LoVo (cell line): ENCODE results near the gene TMPRSS4.

Experiments
- DNase-seq: peaks from one replicate; pipeline ENCODE4 v3.0.0-alpha.2; 2016; ENCODE audit warnings: low spot score

Gene TMPRSS4

DNA sequence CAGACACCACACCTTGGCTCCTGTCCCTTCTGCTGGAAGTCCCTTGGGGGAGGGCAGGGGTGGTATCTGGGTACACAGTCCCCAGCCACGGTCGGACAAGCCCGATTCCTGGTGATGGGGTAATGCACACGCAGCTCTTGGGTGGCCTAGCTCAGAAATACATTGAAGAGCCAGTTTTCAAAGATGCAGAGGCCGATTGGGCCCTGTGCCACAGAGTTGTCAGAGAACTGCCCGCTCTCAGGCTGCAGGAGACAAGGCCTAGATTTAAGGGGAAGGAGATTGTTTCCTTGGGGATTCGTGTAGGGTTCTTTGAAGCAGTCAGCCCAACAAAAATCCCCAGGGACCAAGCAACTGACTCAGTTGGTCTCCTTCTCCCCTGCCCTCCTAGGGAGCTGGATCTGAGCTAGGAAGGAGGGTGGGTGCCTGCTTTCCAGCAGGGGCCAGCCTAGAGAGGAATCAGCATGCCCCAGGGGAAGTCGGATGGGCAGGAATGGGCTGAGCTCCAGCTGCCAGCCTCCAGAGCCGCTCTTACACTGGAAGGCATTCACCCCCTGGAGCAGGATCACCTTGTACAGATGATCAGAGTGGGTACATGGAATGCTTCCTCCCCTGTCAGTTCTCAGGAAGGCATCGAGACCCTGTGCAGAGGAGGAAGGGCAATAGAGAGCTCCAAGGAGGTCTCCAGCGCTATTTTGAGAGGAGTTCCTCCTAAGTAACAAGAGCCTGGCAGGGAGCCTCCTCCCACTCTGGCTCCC is 79.1 kb downstream of the TMPRSS4 start:
- DNase-seq, result no peak

DNA sequence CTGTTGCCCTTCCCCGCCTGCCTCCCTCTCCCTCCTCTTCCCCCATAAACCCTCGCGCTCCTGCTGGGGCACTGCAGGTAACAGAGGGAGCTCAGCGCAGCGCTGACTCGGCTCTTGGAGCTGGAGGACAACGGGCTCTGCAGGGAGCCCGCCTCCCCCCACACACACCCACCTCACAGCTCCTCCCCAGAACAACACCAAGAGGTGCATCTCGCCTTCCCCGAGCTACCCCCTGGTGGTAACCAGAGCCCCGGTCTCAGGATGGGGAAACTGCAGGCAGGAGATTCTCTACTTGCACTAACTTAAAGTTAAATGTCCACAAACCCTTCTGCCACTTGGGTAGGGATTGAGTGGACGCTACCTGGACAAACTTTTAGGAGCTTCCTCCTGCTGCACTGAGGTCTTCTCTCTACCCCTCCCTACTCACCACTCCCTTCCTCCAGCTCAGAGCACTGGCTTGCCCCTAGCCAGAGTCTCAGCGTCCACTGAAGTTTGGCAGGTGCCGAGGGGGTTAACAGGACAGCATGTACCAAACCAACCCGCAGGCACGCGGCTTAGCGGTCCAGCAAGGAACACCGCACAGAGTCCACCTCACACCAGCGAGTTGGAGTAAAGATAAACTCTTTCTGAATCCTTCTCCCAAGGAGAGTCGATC is 79.8 kb downstream of the TMPRSS4 start:
- DNase-seq, result no peak

DNA sequence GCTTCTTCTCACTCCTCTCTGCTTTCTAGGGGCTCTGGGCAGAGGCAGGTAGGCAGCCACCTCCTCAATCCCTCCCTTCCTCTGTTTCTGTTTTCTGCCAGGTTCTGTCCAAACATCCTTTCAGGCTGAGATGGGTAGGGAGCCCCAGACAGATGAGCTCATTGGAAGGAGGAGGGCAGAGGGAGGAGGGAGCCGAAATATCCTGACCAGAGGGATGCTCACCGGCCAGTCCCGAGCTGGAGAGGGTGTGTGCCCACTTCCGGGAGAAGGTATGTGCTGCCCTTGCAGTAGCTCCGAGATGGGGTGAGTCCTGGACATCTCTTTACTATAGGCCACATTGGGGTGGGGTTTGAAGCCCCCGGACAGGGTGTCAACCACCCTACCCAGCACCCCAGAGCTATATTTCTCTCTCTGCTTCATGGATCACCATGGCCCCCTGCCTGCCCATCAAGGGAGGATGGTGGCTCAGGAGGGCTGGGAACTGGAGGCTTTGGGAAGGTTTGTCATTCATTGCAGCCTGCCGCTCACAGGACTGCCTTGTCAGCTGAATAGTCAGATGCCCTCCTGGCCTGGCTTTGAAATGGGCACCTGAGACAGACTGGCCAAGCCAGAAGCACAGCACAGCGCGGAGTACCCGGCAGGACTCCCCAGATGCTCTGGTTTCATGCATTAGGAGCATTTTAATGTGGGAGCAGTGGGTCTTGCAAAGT is 80.5 kb downstream of the TMPRSS4 start:
- no peak for DNase-seq

DNA sequence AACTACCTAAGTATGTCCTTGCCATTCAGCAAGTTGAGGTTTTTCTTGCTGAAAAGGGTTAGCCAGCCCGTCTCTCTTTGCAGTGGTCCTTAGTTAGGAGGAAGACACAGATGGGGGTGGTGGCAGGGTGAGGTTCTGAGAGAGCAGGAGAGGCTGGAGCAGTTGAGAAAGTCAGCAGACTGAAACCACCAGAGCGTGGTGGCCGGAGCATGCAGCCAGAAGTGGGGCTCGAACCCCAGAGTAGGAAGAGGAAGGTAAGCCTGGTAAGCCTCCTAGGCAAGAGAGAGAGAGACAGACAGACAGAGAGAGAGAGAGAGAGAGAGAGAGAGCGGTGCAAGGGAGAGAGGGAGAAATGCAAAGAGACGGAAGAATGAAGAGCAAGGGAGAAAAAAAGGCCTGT is 84.9 kb downstream of the TMPRSS4 start:
- no peak for DNase-seq

- no peak for DNase-seq
Measured at GRCh38 chr11:118162846-118163245, 86.0 kb downstream of the TMPRSS4 start.

DNA sequence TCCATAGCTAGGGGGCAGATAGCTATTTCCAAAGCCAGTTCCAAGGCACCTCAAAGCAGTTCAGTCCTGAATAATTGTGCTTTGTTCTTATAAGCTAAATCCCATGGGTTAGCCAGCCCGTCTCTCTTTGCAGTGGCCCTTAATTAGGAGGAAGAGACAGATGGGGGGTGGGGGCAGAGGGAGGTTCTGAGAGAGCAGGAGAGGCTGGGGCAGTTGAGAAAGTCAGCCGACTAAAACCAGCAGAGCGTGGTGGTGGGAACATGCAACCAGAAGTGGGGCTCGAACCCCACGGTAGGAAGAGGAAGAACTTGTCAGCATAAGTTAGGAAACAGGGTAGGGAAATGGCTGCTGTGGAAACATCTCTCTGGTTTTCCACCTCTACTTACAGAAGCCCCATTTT is 86.6 kb downstream of the TMPRSS4 start:
- DNase-seq, result no peak

DNA sequence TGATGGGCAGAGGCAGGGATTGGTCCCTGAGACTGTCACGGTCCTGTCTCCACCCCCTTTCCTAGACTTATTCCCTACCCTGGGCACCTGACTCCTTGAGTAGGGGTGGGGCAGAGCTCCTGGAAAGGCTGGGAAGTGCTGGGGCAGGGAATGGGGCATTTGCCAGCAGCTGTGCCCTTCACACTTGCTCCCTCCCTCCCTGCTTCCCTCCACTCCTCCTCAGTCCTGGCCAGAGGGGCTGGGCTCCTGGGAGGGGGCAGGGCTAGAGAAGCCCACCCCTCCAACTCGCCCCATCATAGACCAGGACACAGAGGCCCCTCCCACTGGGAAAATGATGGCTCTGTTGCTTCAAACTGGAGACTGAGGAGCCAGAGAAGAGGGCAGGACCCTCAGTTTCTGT is 88.0 kb downstream of the TMPRSS4 start:
- no peak for DNase-seq

- no peak for DNase-seq
Measured at GRCh38 chr11:118166641-118167040, 89.8 kb downstream of the TMPRSS4 start.

GRCh38 chr11:118167253-118167652 is 90.4 kb downstream of the TMPRSS4 start:
- no peak for DNase-seq

- DNase-seq, result no peak
Measured at GRCh38 chr11:118167906-118168305, 91.0 kb downstream of the TMPRSS4 start.

DNA sequence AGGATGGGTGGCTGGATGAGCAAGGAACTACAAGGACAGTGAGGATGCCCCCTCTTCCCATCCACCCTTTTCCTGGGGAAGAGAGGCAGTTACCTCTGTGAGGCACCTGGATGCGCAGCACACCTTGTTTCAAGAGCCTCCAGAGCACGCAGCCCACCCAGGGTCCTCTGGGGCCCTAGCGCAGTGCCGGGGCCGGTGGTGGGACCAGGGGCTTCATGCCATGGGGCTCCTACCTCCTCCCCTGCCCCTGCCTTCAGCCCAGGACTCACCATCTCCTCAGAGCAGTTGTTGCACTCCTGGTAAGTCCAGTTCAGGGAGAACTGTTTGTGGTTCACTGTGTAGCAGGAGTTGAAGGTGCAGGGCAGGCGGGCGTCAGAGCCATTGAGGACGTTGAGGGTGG is 91.4 kb downstream of the TMPRSS4 start:
- no peak for DNase-seq

DNA sequence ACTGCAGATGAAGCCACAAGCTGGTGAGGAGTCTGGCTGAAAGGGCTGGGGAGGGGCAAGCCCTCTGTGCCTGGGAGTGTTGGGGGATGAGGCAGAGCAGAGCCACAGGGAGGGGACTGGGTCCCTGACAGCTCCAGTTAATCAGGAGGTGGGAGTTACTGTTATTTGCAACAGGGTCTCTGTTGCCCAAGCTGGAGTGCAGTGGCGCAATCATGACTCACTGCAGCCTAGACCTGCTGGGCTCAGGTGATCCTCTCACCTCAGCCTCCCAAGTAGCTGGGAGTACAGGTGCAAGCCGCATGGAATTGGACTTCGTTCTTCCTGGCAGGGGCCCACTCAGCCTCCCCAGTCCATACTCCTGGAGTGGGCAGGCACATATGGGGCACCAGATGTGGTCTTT is 91.9 kb downstream of the TMPRSS4 start:
- DNase-seq, result no peak

DNA sequence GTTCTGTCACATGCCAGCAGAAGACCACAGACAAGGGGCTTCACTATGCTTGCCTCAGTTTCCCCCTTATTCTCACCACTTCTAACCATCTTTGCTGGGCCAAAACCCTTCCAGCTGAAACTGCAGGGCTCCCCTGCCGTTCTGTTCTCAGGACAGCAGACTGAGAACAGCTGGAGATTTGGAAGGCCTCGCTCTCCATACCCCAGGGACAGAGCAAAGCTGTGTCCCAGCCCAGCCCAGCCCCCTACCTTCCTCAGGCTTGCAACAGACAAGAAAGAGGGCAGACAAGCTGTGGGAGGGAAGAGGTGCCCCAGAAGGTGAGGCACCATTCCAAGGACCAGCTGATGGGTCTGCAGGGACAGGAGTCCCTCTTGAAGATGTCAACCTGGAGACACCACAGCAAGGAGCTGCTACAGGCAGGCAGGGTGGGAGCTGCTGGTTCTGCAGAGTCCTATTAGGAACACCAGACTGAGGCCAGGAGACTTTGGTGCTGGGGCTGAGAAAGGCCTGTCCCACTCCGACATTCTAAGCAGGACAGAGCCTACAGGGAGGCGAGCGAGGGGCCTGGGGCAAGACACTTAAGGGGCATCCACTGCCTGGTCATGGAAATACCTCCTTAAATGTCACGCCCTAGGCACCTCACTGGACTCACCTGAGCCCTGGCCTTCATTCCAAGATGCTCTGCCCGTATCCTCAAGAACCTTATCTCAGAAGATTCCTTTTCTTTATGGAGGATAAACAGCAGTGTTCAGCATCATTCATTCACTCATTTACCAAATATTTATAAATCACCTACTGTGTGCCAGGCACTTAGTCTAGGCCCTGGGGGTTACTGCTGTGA is 92.6 kb downstream of the TMPRSS4 start:
- no peak for DNase-seq

DNA sequence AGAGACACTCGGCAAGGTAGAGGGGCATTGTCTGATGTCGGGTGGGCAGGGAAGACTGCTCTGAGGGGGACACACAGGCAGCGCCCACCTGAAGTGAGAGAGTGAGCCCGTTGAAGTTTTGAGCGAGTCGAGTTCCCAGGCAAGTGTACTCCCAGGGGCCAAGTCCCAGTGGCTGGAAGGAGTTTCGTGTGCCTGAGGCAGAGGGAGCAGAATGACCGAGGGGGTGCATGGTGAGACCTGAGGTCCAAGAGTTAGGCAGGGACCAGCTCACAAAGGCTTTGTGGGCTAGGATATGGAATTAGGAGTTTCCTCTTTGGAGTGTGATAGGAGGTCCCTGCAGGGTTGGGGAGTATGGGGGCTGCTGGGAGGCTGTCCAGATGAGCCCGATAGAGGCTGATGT is 93.4 kb downstream of the TMPRSS4 start:
- DNase-seq, result no peak

- DNase-seq, result no peak
Measured at GRCh38 chr11:118170882-118171268, 94.0 kb downstream of the TMPRSS4 start.
